Pancreas (tissue), 10 donors: ENCODE results near the gene KLHDC2. TPM values are rescaled to one million over a fixed set of nuclear protein-coding genes. Genes with fewer than 3 reads are reported as not detected.
"Not testable (repeated sequence)": the region's sequence is repeated elsewhere in the genome, so short reads cannot be mapped to it uniquely, and the experiment has no call there.

ENCODE experiments used
- ATAC-seq, 4 donors: fragments of 200-7000 bp; cut with Tn5 transposase; one replicate each; pipeline versions ENCODE4 v1.8.0 to v1.9.1; 2020; ENCODE audit warnings: mild to moderate bottlenecking in 4 of 4, moderate library complexity in 4 of 4
- DNase-seq, 6 donors: peaks; one replicate each; pipeline ENCODE4 v3.0.0-alpha.2; 2020
- FAIRE-seq: peaks from 2 replicates; lab custom pipeline; 2012; peaks lifted over from hg19 to GRCh38; lab: Jason Lieb, UNC
- H3K27ac ChIP-seq, 4 donors: fragments of 200-600 bp; sonication (generic); 1 replicate in 3 of 4; 2 replicates in 1 of 4; pipeline versions ENCODE4 v1.5.0 to v1.8.0; 2020
- H3K27me3 ChIP-seq, 4 donors: fragments of 200-600 bp; one replicate each; pipeline ENCODE4 v1.8.0; 2021
- H3K36me3 ChIP-seq, 3 donors: fragments of 200-600 bp; sonication (generic) in 1 of 3; one replicate each; pipeline versions ENCODE4 v1.5.0 to v1.8.0; 2020 to 2021
- H3K4me1 ChIP-seq, 3 donors: fragments of 200-600 bp; one replicate each; pipeline ENCODE4 v1.8.0; 2021
- H3K4me3 ChIP-seq, 4 donors: fragments of 200-600 bp; sonication (generic) in 2 of 4; one replicate each; pipeline versions ENCODE4 v1.5.0 to v1.8.0; 2020 to 2021
- H3K9me3 ChIP-seq, 4 donors: fragments of 200-600 bp; one replicate each; pipeline ENCODE4 v1.8.0; 2021
- WGBS, 2 donors: extraction: QIAGEN DNeasy Blood & Tissue Kit; methylation state at CpG; one replicate each; pipeline ENCODE4 v1.1.7; 2013; 5-methylcytosine and 5-hydroxymethylcytosine counted together
- intact Hi-C, 3 donors: fragments of 100-400 bp; cut with DNase I; formaldehyde crosslinking; loops; one replicate each; pipeline versions ENCODE4 v1.11.1 to v1.14.2; 2022
- polyA plus RNA-seq, 2 donors: library from polyadenylated mRNA; stranded (reverse); fragments of 200-250 nt; gene quantifications; one replicate each; pipeline ENCODE4 v1.2.3, GENCODE V29; 2013
- total RNA-seq, 6 donors: library from RNA; stranded (reverse); fragmentation: NEBNext Ultra II Directional in 4 of 6; extraction: Animal tissue kit (Norgen Biotek cat#: 25700) in 4 of 6; gene quantifications; one replicate each; pipeline versions ENCODE4 v1.2.1 to v1.2.4, GENCODE V29; 2021 to 2023
- TF ChIP-seq, protein P1 (sequence below), 4 donors: fragments of 200-600 bp; sonication (generic) in 3 of 4; IDR thresholded peaks; one replicate each; pipeline versions ENCODE4 v1.5.0 to v1.8.0; 2021; ENCODE audit warnings: antibody characterized with exemption in 4 of 4
- donor health status: healthy with polysubstance abuse.
- donor health status: DM: no; HTN: no; CAD: no; lungs with moderate emphysema.
- donor health status: DM: no; HTN: no; CAD: no.
- donor health status: control.
- donor health status: control.
- donor health status: Bipolar disorder and iron deficiency.
- donor health status: DM: yes; HTN: yes; CAD: no.
- donor health status: DM: no; HTN: no; CAD: no.
- donor health status: DM: no; HTN: no; CAD: no.
- donor health status: DM: yes; HTN: yes; CAD: no.

The KLHDC2 gene
- total and polyA plus RNA-seq, 8 donors, result 25.4 to 58.9 (median 45.4) TPM

GRCh38 chr14:49778421-49778820 is 10.5 kb downstream of the KLHDC2 start:
- Histone ChIP-seq H3K4me3 (no peak overlapping the region), H3K27ac (no peak overlapping the region), H3K36me3 (peaks cover 8 to 92% (median 47%) of the 10 kb centered on the region in 3 donors), H3K9me3 (no peaks in the 10 kb centered on the region), H3K4me1 (peaks cover 0 to 6% (median 0%) of the 10 kb centered on the region in 3 donors), H3K27me3 (no peaks in the 10 kb centered on the region)
- FAIRE-seq (no peak), ATAC-seq (no peak), DNase-seq (no peak)
- intact Hi-C loops, result loop anchor here in 1 of 3 donors (5.0 kb wide), 1 partner anchor 54 kb away; no protein-coding TSS in a partner anchor
- TF ChIP-seq, protein P1, sequence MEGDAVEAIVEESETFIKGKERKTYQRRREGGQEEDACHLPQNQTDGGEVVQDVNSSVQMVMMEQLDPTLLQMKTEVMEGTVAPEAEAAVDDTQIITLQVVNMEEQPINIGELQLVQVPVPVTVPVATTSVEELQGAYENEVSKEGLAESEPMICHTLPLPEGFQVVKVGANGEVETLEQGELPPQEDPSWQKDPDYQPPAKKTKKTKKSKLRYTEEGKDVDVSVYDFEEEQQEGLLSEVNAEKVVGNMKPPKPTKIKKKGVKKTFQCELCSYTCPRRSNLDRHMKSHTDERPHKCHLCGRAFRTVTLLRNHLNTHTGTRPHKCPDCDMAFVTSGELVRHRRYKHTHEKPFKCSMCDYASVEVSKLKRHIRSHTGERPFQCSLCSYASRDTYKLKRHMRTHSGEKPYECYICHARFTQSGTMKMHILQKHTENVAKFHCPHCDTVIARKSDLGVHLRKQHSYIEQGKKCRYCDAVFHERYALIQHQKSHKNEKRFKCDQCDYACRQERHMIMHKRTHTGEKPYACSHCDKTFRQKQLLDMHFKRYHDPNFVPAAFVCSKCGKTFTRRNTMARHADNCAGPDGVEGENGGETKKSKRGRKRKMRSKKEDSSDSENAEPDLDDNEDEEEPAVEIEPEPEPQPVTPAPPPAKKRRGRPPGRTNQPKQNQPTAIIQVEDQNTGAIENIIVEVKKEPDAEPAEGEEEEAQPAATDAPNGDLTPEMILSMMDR (IDR thresholded peaks at IDR 0.05), result no peak
- 93 to 100% methylated on average over 2 of the region's 2 CpGs for WGBS, 2 donors

DNA sequence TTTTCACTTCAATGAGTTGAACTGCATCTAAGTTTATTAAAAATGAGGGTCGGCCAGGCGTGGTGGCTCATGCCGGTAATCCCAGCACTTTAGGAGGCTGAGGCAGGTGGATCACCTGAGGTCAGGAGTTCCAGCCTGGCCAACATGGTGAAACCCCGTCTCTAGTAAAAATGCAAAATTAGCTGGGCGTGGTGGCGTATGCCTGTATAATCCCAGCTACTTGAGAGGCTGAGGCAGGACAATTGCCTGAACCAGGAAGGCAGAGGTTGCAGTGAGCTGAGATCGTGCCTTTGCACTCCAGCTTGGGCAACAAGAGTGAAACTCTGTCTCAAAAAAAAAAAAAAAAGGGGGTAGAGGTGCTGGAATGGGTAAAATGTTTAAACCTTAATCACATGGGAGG is 13.1 kb downstream of the KLHDC2 start:
- ATAC-seq, H3K27me3 ChIP-seq, H3K9me3 ChIP-seq, H3K27ac ChIP-seq, H3K4me3 ChIP-seq, DNase-seq, H3K4me1 ChIP-seq, intact Hi-C loops, FAIRE-seq: not testable (repeated sequence)
- H3K36me3 ChIP-seq, result peaks cover 14 to 97% (median 54%) of the 10 kb centered on the region in 3 donors
- WGBS, 2 donors, result 93 to 97% methylated on average over 7 of the region's 7 CpGs

DNA sequence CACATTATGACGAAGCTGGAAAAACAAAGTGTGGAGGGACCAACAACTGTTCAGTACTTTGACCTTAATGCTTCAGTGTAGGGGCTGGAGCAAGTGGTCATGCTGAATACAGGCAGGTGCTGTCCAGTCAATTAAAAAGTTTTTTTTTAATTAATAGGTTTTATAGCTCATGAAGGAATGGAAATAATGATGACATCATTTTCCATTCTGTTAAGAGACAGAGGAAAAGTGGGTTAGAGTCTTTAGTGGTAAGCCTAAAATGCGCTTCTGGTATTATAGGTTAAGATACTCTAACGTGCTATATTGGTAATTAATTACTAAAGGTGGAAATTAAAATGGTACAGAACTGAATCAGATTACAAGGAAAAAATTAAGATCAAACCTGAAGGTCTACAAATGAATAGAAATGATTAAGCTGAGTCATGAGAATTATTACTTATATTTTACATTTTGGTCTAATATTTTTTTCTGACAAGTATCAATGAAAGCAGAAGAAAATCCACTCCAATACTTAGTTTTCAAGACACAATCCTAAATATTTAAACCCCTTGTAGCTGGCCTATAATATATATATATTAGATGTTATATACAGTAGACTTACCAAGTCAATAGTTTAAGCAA is 15.6 kb downstream of the KLHDC2 start:
- WGBS, 2 donors, result 83 to 84% methylated on average over 3 of the region's 3 CpGs
- H3K4me3 ChIP-seq, result no peak overlapping the region
- ATAC-seq (no peak), FAIRE-seq (no peak), DNase-seq (no peak)
- H3K9me3 ChIP-seq, result no peaks in the 10 kb centered on the region
- H3K4me1 ChIP-seq, result no peaks in the 10 kb centered on the region
- peaks cover 14 to 94% (median 64%) of the 10 kb centered on the region in 3 donors for H3K36me3 ChIP-seq
- no peaks in the 10 kb centered on the region for H3K27me3 ChIP-seq
- no peak overlapping the region for H3K27ac ChIP-seq
- intact Hi-C loops, result no loop called here
- TF ChIP-seq, protein P1 (IDR thresholded peaks at IDR 0.05), result no peak

- no peak for ATAC-seq
- no peak for FAIRE-seq
- intact Hi-C loops, result no loop called here
These were observed 18.4 kb downstream of the KLHDC2 start for GRCh38 chr14:49786315-49786714.

DNA sequence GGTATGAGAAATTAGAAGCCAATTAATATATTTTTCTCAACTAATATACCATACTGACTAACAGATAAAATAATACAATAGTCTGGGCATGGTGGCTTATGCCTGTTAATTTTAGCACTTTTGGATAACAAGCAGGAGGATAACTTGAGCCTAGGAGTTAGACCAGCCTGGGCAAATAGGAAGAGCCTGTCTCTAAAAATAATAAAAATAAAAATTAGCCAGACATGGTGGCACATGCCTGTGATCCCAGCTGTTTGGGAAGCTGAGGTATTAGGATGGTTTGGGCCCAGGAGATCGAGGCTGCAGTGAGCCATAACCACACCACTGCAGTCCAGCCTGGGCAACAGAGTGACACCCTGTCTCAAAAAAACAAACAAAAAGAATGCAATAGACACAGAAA is 24.7 kb downstream of the KLHDC2 start:
- ATAC-seq, result no peak

More at GRCh38 chr14:49786315-49786714, 18.4 kb downstream of the KLHDC2 start:
- no peaks in the 10 kb centered on the region for H3K27me3 ChIP-seq
- no peaks in the 10 kb centered on the region for H3K9me3 ChIP-seq
- no peak overlapping the region for H3K4me3 ChIP-seq
- WGBS, 2 donors, result 94 to 97% methylated on average over 2 of the region's 2 CpGs
- TF ChIP-seq, protein P1 (IDR thresholded peaks at IDR 0.05), result no peak
- DNase-seq, result no peak
- H3K4me1 ChIP-seq, result no peaks in the 10 kb centered on the region
- peaks cover 14 to 81% (median 45%) of the 10 kb centered on the region in 3 donors for H3K36me3 ChIP-seq
- no peak overlapping the region for H3K27ac ChIP-seq

More for the DNA sequence above, 24.7 kb downstream of the KLHDC2 start:
- H3K27ac ChIP-seq, result no peak overlapping the region
- H3K4me3 ChIP-seq, result no peak overlapping the region
- no peak for FAIRE-seq
- H3K36me3 ChIP-seq, result peaks cover 0 to 37% (median 16%) of the 10 kb centered on the region in 3 donors
- TF ChIP-seq, protein P1 (IDR thresholded peaks at IDR 0.05), result no peak
- DNase-seq, result no peak
- intact Hi-C loops, result no loop called here
- H3K9me3 ChIP-seq, result no peaks in the 10 kb centered on the region
- no peaks in the 10 kb centered on the region for H3K27me3 ChIP-seq
- no peaks in the 10 kb centered on the region for H3K4me1 ChIP-seq
- WGBS, 2 donors, result 0% methylated on average over 1 of the region's 1 CpG
